Epidermal melanocyte (primary cell): Measurements from ENCODE around the gene LIF.

Experiments used
- DNase-seq: peaks from one replicate; pipeline ENCODE4 v3.0.0; 2011; ENCODE audit warnings: low spot score; ENCODE audit not compliant: insufficient read length

The LIF gene

GRCh38 chr22:30245985-30246813, at the start of gene LIF:
LIF (minus strand) TSS chr22:30246759; CDS start chr22:30246695, 64 bp downstream.
- no peak for DNase-seq

GRCh38 chr22:30296324-30296723, 49.8 kb upstream of the LIF start:
- no peak for DNase-seq

- DNase-seq = no peak
Observed at GRCh38 chr22:30295576-30295975, 49.0 kb upstream of the LIF start.

GRCh38 chr22:30294830-30295229, 48.3 kb upstream of the LIF start:
- DNase-seq = no peak

- no peak for DNase-seq
Observed at GRCh38 chr22:30294066-30294465, 47.5 kb upstream of the LIF start.

- DNase-seq = no peak
Observed at GRCh38 chr22:30293026-30293425, 46.5 kb upstream of the LIF start.

- DNase-seq = no peak
Observed at GRCh38 chr22:30292069-30292970, 45.8 kb upstream of the LIF start.

- DNase-seq = no peak
Observed at GRCh38 chr22:30291058-30291892, 44.7 kb upstream of the LIF start.

- no peak for DNase-seq
Observed at GRCh38 chr22:30290342-30291057, 43.9 kb upstream of the LIF start.

GRCh38 chr22:30289980-30290313, 43.4 kb upstream of the LIF start:
- DNase-seq = no peak

- DNase-seq = peak; percentile 100
Observed at GRCh38 chr22:30289141-30289979, 42.8 kb upstream of the LIF start, which contains the start of gene CASTOR1. CASTOR1 (minus strand) TSS chr22:30289505; CDS start chr22:30289497, 8 bp downstream.

- DNase-seq = no peak
Observed at GRCh38 chr22:30288419-30289140, 42.0 kb upstream of the LIF start.

- DNase-seq = peak; percentile 87
Observed at GRCh38 chr22:30287648-30288418, 41.3 kb upstream of the LIF start.

GRCh38 chr22:30286813-30287647, 40.5 kb upstream of the LIF start:
- DNase-seq = no peak

GRCh38 chr22:30286331-30286730, 39.8 kb upstream of the LIF start:
- DNase-seq = no peak

GRCh38 chr22:30285846-30286200, 39.3 kb upstream of the LIF start:
- DNase-seq = no peak

GRCh38 chr22:30285176-30285845, 38.8 kb upstream of the LIF start:
- DNase-seq = no peak
